ENCODE data around the gene TRAM2.

TRAM2 gene

GRCh38 chr6:52577022-52577777 is at the start of gene TRAM2:
Gene TRAM2 (minus strand): TSS chr6:52577060. CDS start chr6:52576915, 145 bp downstream.
- peak; percentile 60 to 67 for DNase-seq (ENCODE audit: low read depth in 2 of 2)

GRCh38 chr6:52622810-52623209 is 46.0 kb upstream of the TRAM2 start:
- no peak for DNase-seq (ENCODE audit: low read depth in 2 of 2)

- DNase-seq (ENCODE audit: low read depth in 2 of 2), result no peak
Measured at GRCh38 chr6:52621631-52622030, 44.8 kb upstream of the TRAM2 start.

- no peak for DNase-seq (ENCODE audit: low read depth in 2 of 2)
Measured at GRCh38 chr6:52620906-52621190, 44.0 kb upstream of the TRAM2 start.

GRCh38 chr6:52620055-52620905 is 43.4 kb upstream of the TRAM2 start:
- DNase-seq (ENCODE audit: low read depth in 2 of 2), result no peak

GRCh38 chr6:52617087-52617486 is 40.2 kb upstream of the TRAM2 start:
- DNase-seq (ENCODE audit: low read depth in 2 of 2), result no peak

GRCh38 chr6:52616059-52616690 is 39.3 kb upstream of the TRAM2 start:
- DNase-seq (ENCODE audit: low read depth in 2 of 2), result no peak

GRCh38 chr6:52612336-52613054 is 35.6 kb upstream of the TRAM2 start:
- no peak for DNase-seq (ENCODE audit: low read depth in 2 of 2)

GRCh38 chr6:52611833-52612232 is 35.0 kb upstream of the TRAM2 start:
- DNase-seq (ENCODE audit: low read depth in 2 of 2), result no peak

GRCh38 chr6:52610745-52611355 is 34.0 kb upstream of the TRAM2 start:
- no peak for DNase-seq (ENCODE audit: low read depth in 2 of 2)

GRCh38 chr6:52610011-52610410 is 33.2 kb upstream of the TRAM2 start:
- DNase-seq (ENCODE audit: low read depth in 2 of 2), result no peak

GRCh38 chr6:52605610-52606185 is 28.8 kb upstream of the TRAM2 start:
- no peak for DNase-seq (ENCODE audit: low read depth in 2 of 2)

GRCh38 chr6:52603000-52603795 is 26.3 kb upstream of the TRAM2 start:
- no peak for DNase-seq (ENCODE audit: low read depth in 2 of 2)

GRCh38 chr6:52598824-52599190 is 21.9 kb upstream of the TRAM2 start:
- DNase-seq (ENCODE audit: low read depth in 2 of 2), result no peak

- DNase-seq (ENCODE audit: low read depth in 2 of 2), result no peak
Measured at GRCh38 chr6:52598123-52598823, 21.4 kb upstream of the TRAM2 start.

GRCh38 chr6:52597738-52598122 is 20.9 kb upstream of the TRAM2 start:
- no peak for DNase-seq (ENCODE audit: low read depth in 2 of 2)

- no peak for DNase-seq (ENCODE audit: low read depth in 2 of 2)
Measured at GRCh38 chr6:52596371-52597028, 19.6 kb upstream of the TRAM2 start.

- no peak for DNase-seq (ENCODE audit: low read depth in 2 of 2)
Measured at GRCh38 chr6:52595796-52596130, 18.9 kb upstream of the TRAM2 start.

- DNase-seq (ENCODE audit: low read depth in 2 of 2), result no peak
Measured at GRCh38 chr6:52595000-52595795, 18.3 kb upstream of the TRAM2 start.
